HepG2 (cell line): ENCODE results near the gene PPRC1. TPM values are rescaled to one million over a fixed set of nuclear protein-coding genes. Genes with fewer than 3 reads are reported as not detected.

Experiments
- CREM ChIP-seq, 2 experiments: sonication (generic) in 1 of 2; formaldehyde crosslinking in 1 of 2; IDR thresholded peaks; 2 replicates each; pipeline versions ENCODE4 v1.4.0 to v1.6.1; 2016 to 2020; ENCODE audit warnings: antibody characterized with exemption in 1 of 2, mild to moderate bottlenecking in 1 of 2, missing genetic modification reagents in 1 of 2
- FOXO1 ChIP-seq: sonication (generic); formaldehyde crosslinking; IDR thresholded peaks from 2 replicates; pipeline ENCODE4 v1.4.0; 2020; ENCODE audit warnings: missing genetic modification reagents
- NAIF1 ChIP-seq: sonication (generic); formaldehyde crosslinking; IDR thresholded peaks from 2 replicates; pipeline ENCODE4 v1.5.0; 2020; ENCODE audit warnings: mild to moderate bottlenecking, missing genetic modification reagents, borderline replicate concordance
- NCOR1 ChIP-seq: fragments of 200-600 bp; sonication (generic); IDR thresholded peaks from 2 replicates; pipeline ENCODE4 v1.7.0; 2017; ENCODE audit warnings: antibody characterized with exemption, low read length, borderline replicate concordance
- SALL1 ChIP-seq: sonication (generic); formaldehyde crosslinking; IDR thresholded peaks from 2 replicates; pipeline ENCODE4 v1.8.0; 2022; ENCODE audit warnings: mild to moderate bottlenecking, missing genetic modification reagents
- SATB2 ChIP-seq: sonication (generic); formaldehyde crosslinking; IDR thresholded peaks from 2 replicates; pipeline ENCODE4 v1.5.0; 2020; ENCODE audit warnings: missing genetic modification reagents
- TEAD2 ChIP-seq: sonication (generic); formaldehyde crosslinking; IDR thresholded peaks from 2 replicates; pipeline ENCODE4 v1.9.0; 2021; ENCODE audit warnings: missing genetic modification reagents
- ZNF431 ChIP-seq: sonication (generic); formaldehyde crosslinking; IDR thresholded peaks from 2 replicates; pipeline ENCODE4 v1.9.0; 2022; ENCODE audit warnings: missing genetic modification reagents, low read depth, mild to moderate bottlenecking, borderline replicate concordance
- polyA plus RNA-seq, 8 experiments: library from polyadenylated mRNA; depleted of rRNA in 3 of 8; stranded (reverse) in 7 of 8; unstranded in 1 of 8; fragments of >200 nt; fragmentation: Illumina TruSeq in 4 of 8; extraction: Trizol in 4 of 8; gene quantifications; 2 replicates each; pipeline versions ENCODE4 v1.2.1 to v1.2.3, GENCODE V29; 2011 to 2016; ENCODE audit warnings: low read depth in 4 of 8, missing spikeins in 1 of 8, mixed read lengths in 1 of 8; ENCODE audit not compliant: insufficient read depth in 1 of 8
- total RNA-seq, 5 experiments: library from RNA; depleted of rRNA; stranded (reverse); fragments of >200 nt; fragmentation: Illumina TruSeq; extraction: Trizol; gene quantifications; 2 replicates each; pipeline ENCODE4 v1.2.3, GENCODE V29; 2016; ENCODE audit warnings: low read depth in 1 of 5
- TF ChIP-seq, protein P1 (sequence below): sonication (generic); formaldehyde crosslinking; IDR thresholded peaks from 2 replicates; pipeline ENCODE4 v1.8.1; 2023; ENCODE audit warnings: mild to moderate bottlenecking, missing genetic modification reagents
- TF ChIP-seq, protein P2 (sequence below): IDR thresholded peaks from 2 replicates; pipeline ENCODE4 v1.6.1; 2016; ENCODE audit warnings: low read depth, control low read depth
- TF ChIP-seq, protein P3 (sequence below): sonication (generic); formaldehyde crosslinking; IDR thresholded peaks from 2 replicates; pipeline ENCODE4 v1.5.1; 2020; ENCODE audit warnings: mild to moderate bottlenecking, missing genetic modification reagents
- TF ChIP-seq, protein P4 (sequence below): sonication (generic); formaldehyde crosslinking; IDR thresholded peaks from 2 replicates; pipeline ENCODE4 v1.4.0; 2020; ENCODE audit warnings: missing genetic modification reagents
- TF ChIP-seq, protein P5 (sequence below): sonication (generic); formaldehyde crosslinking; IDR thresholded peaks from 2 replicates; pipeline ENCODE4 v1.5.0; 2020; ENCODE audit warnings: missing genetic modification reagents, mild to moderate bottlenecking, borderline replicate concordance
- TF ChIP-seq, protein P6 (sequence below): sonication (generic); formaldehyde crosslinking; IDR thresholded peaks from 2 replicates; pipeline ENCODE4 v1.4.0; 2020; ENCODE audit warnings: missing genetic modification reagents
- TF ChIP-seq, protein P7 (sequence below): sonication (generic); formaldehyde crosslinking; IDR thresholded peaks from 2 replicates; pipeline ENCODE4 v1.5.1; 2020; ENCODE audit warnings: missing genetic modification reagents, mild to moderate bottlenecking, borderline replicate concordance

PPRC1 gene
- total and polyA plus RNA-seq, 2 of the 13 experiments (the other 11 are each of a cell fraction or from before 2014, with no cell fraction given) = 18.7 to 24.2 TPM

DNA sequence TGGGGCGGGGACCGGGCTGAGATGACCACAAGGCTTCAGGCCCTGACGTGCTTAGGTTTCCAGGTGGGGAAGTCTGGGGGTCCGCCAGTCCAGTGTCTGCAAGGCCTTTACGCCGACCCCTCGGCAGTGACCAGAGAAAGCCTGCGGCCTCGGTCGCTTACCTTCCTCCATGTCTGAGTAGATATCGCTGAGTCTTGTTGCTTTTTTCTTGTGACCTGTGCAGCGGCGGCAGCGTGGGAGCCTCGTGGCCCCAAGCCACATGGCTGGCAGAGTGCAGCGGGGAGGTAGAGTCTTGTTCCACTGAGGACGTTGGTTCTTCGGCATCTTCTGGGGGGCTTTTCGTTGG lies 19.7 kb downstream of the PPRC1 start (continued):
- TF ChIP-seq, protein P1, sequence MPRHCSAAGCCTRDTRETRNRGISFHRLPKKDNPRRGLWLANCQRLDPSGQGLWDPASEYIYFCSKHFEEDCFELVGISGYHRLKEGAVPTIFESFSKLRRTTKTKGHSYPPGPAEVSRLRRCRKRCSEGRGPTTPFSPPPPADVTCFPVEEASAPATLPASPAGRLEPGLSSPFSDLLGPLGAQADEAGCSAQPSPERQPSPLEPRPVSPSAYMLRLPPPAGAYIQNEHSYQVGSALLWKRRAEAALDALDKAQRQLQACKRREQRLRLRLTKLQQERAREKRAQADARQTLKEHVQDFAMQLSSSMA = no peak; the same call in 1 of the 2 replicates
- TF ChIP-seq, protein P2, sequence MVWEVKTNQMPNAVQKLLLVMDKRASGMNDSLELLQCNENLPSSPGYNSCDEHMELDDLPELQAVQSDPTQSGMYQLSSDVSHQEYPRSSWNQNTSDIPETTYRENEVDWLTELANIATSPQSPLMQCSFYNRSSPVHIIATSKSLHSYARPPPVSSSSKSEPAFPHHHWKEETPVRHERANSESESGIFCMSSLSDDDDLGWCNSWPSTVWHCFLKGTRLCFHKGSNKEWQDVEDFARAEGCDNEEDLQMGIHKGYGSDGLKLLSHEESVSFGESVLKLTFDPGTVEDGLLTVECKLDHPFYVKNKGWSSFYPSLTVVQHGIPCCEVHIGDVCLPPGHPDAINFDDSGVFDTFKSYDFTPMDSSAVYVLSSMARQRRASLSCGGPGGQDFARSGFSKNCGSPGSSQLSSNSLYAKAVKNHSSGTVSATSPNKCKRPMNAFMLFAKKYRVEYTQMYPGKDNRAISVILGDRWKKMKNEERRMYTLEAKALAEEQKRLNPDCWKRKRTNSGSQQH (CRISPR knock-in tag) = no peak
- TF ChIP-seq, protein P3, sequence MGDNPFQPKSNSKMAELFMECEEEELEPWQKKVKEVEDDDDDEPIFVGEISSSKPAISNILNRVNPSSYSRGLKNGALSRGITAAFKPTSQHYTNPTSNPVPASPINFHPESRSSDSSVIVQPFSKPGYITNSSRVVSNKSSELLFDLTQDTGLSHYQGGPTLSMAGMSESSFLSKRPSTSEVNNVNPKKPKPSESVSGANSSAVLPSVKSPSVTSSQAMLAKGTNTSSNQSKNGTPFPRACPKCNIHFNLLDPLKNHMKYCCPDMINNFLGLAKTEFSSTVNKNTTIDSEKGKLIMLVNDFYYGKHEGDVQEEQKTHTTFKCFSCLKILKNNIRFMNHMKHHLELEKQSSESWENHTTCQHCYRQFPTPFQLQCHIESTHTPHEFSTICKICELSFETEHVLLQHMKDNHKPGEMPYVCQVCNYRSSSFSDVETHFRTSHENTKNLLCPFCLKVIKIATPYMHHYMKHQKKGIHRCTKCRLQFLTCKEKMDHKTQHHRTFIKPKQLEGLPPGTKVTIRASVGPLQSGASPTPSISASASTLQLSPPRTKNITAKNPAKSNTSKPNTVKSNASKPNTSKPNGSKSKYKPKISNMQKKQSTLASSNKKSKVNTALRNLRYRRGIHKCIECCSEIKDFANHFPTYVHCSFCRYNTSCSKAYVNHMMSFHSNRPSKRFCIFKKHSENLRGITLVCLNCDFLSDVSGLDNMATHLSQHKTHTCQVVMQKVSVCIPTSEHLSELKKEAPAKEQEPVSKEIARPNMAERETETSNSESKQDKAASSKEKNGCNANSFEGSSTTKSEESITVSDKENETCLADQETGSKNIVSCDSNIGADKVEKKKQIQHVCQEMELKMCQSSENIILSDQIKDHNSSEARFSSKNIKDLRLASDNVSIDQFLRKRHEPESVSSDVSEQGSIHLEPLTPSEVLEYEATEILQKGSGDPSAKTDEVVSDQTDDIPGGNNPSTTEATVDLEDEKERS (CRISPR knock-in tag) = no peak
- TF ChIP-seq SATB2 (CRISPR knock-in tag) (no peak; the same call in 1 of the 2 replicates), ZNF431 (CRISPR knock-in tag) (no peak), NCOR1 (no peak), SALL1 (CRISPR knock-in tag) (no peak; the same call in 1 of the 2 replicates), TEAD2 (CRISPR knock-in tag) (no peak), CREM (IDR thresholded peaks at IDR 0.05) (no peak), CREM (CRISPR knock-in tag; IDR thresholded peaks at IDR 0.05) (no peak), FOXO1 (no peak), NAIF1 (no peak)
- TF ChIP-seq, protein P4, sequence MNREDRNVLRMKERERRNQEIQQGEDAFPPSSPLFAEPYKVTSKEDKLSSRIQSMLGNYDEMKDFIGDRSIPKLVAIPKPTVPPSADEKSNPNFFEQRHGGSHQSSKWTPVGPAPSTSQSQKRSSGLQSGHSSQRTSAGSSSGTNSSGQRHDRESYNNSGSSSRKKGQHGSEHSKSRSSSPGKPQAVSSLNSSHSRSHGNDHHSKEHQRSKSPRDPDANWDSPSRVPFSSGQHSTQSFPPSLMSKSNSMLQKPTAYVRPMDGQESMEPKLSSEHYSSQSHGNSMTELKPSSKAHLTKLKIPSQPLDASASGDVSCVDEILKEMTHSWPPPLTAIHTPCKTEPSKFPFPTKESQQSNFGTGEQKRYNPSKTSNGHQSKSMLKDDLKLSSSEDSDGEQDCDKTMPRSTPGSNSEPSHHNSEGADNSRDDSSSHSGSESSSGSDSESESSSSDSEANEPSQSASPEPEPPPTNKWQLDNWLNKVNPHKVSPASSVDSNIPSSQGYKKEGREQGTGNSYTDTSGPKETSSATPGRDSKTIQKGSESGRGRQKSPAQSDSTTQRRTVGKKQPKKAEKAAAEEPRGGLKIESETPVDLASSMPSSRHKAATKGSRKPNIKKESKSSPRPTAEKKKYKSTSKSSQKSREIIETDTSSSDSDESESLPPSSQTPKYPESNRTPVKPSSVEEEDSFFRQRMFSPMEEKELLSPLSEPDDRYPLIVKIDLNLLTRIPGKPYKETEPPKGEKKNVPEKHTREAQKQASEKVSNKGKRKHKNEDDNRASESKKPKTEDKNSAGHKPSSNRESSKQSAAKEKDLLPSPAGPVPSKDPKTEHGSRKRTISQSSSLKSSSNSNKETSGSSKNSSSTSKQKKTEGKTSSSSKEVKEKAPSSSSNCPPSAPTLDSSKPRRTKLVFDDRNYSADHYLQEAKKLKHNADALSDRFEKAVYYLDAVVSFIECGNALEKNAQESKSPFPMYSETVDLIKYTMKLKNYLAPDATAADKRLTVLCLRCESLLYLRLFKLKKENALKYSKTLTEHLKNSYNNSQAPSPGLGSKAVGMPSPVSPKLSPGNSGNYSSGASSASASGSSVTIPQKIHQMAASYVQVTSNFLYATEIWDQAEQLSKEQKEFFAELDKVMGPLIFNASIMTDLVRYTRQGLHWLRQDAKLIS = 0 out of 2 replicates have a peak, but pooled peaks have one; percentile 47
- TF ChIP-seq, protein P5, sequence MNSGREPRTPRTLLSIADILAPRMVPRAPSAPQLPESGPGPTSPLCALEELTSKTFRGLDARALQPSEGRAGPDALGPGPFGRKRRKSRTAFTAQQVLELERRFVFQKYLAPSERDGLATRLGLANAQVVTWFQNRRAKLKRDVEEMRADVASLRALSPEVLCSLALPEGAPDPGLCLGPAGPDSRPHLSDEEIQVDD (CRISPR knock-in tag) = no peak
- TF ChIP-seq, protein P6, sequence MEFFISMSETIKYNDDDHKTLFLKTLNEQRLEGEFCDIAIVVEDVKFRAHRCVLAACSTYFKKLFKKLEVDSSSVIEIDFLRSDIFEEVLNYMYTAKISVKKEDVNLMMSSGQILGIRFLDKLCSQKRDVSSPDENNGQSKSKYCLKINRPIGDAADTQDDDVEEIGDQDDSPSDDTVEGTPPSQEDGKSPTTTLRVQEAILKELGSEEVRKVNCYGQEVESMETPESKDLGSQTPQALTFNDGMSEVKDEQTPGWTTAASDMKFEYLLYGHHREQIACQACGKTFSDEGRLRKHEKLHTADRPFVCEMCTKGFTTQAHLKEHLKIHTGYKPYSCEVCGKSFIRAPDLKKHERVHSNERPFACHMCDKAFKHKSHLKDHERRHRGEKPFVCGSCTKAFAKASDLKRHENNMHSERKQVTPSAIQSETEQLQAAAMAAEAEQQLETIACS (CRISPR knock-in tag) = no peak
- TF ChIP-seq, protein P7, sequence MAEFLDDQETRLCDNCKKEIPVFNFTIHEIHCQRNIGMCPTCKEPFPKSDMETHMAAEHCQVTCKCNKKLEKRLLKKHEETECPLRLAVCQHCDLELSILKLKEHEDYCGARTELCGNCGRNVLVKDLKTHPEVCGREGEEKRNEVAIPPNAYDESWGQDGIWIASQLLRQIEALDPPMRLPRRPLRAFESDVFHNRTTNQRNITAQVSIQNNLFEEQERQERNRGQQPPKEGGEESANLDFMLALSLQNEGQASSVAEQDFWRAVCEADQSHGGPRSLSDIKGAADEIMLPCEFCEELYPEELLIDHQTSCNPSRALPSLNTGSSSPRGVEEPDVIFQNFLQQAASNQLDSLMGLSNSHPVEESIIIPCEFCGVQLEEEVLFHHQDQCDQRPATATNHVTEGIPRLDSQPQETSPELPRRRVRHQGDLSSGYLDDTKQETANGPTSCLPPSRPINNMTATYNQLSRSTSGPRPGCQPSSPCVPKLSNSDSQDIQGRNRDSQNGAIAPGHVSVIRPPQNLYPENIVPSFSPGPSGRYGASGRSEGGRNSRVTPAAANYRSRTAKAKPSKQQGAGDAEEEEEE (CRISPR knock-in tag) = no peak
